H1 (cell line): ENCODE results near the gene STRA8. TPM values are rescaled to one million over a fixed set of nuclear protein-coding genes. Genes with fewer than 3 reads are reported as not detected.

Source experiments
- CREB1 ChIP-seq: IDR thresholded peaks from 2 replicates; pipeline ENCODE4 v1.6.1; 2012; ENCODE audit warnings: inconsistent platforms
- HDAC2 ChIP-seq, 2 experiments: fragments of 300-600 bp in 1 of 2; sonication (generic) in 1 of 2; IDR thresholded peaks; 2 replicates each; pipeline ENCODE4 v1.6.1; 2011 to 2012; ENCODE audit warnings: low read depth in 2 of 2, low read length in 2 of 2, mild to moderate bottlenecking in 2 of 2, moderate library complexity in 2 of 2, borderline replicate concordance in 1 of 2, inconsistent platforms in 1 of 2
- POU5F1 ChIP-seq: IDR thresholded peaks from 2 replicates; pipeline ENCODE4 v1.6.1; 2011; ENCODE audit warnings: low read depth, mild to moderate bottlenecking, low read length, moderate library complexity
- RAD21 ChIP-seq, 2 experiments: IDR thresholded peaks in 1 of 2; conservative IDR thresholded peaks in 1 of 2; 2 replicates each; pipeline ENCODE4 v1.6.1; 2011; ENCODE audit warnings: low read depth in 2 of 2, low read length in 2 of 2, improper control_type of control experiment in 1 of 2, inconsistent platforms in 1 of 2, mild to moderate bottlenecking in 1 of 2, moderate library complexity in 1 of 2
- SAP30 ChIP-seq: fragments of 300-600 bp; sonication (generic); IDR thresholded peaks from 2 replicates; pipeline ENCODE4 v1.7.1; 2012; ENCODE audit warnings: low read length, moderate library complexity, mild to moderate bottlenecking, inconsistent platforms; ENCODE audit not compliant: insufficient read depth, insufficient replicate concordance
- SIX5 ChIP-seq: IDR thresholded peaks from 2 replicates; pipeline ENCODE4 v1.6.1; 2011; ENCODE audit warnings: mild to moderate bottlenecking, low read depth, low read length
- YY1 ChIP-seq: IDR thresholded peaks from 2 replicates; pipeline ENCODE4 v1.6.1; 2011; ENCODE audit warnings: low read depth, mild to moderate bottlenecking, low read length
- polyA plus RNA-seq, 7 experiments: library from polyadenylated mRNA; depleted of rRNA in 3 of 7; stranded (reverse) in 5 of 7; unstranded in 2 of 7; fragments of >200 nt in 5 of 7; fragments of 200-250 nt in 2 of 7; gene quantifications; 1 replicate in 5 of 7; 2 replicates in 1 of 7; 4 replicates in 1 of 7; pipeline versions ENCODE4 v1.2.1 to v1.2.3, GENCODE V29; 2011 to 2013; ENCODE audit warnings: missing spikeins in 2 of 7, mixed read lengths in 2 of 7
- total RNA-seq: library from RNA; stranded (reverse); fragmentation: NEBNext Ultra II Directional; extraction: Animal tissue kit (Norgen Biotek cat#: 25700); gene quantifications from 2 replicates; pipeline ENCODE4 v1.2.1, GENCODE V29; 2021

The STRA8 gene
- total and polyA plus RNA-seq, 2 of the 8 experiments (the other 6 are each of a cell fraction or from before 2014, with no cell fraction given): not detected

- TF ChIP-seq HDAC2 (IDR thresholded peaks at IDR 0.05; ENCODE audit: borderline replicate concordance in 1 of 2, low read depth in 2 of 2, low read length in 2 of 2) (no peak), POU5F1 (no peak), SAP30 (no peak), YY1 (peak; percentile 80), CREB1 (no peak), RAD21 (IDR thresholded peaks at IDR 0.05 in 1 of 2, conservative IDR thresholded peaks at IDR 0.05 in 1 of 2; ENCODE audit: low read depth in 2 of 2, low read length in 2 of 2) (peak; percentile 41 to 58), SIX5 (no peak)
- TF ChIP-seq, all 59 proteins: peak for 6
These were observed 4.6 kb downstream of the STRA8 start (continued) for GRCh38 chr7:135238112-135238744.
